Tibial artery (tissue), 4 donors: ENCODE results near the gene PPM1B.
A peak's percentile ranks its signal among the peaks of the same experiment; 100 is the strongest.

Source experiments
- DNase-seq, 2 donors: peaks; one replicate each; pipeline ENCODE4 v3.0.0-alpha.2; 2019
- H3K27ac ChIP-seq, 2 donors: fragments of 200-600 bp; sonication (generic) in 1 of 2; 1 replicate in 1 of 2; 2 replicates in 1 of 2; pipeline ENCODE4 v1.5.1; 2018 to 2019; ENCODE audit warnings: mild to moderate bottlenecking in 1 of 2
- H3K27me3 ChIP-seq, 2 donors: fragments of 200-600 bp; sonication (generic) in 1 of 2; one replicate each; pipeline versions ENCODE4 v1.5.1 to v1.6.0; 2016 to 2019
- H3K36me3 ChIP-seq, 3 donors: fragments of 200-600 bp; sonication (generic) in 2 of 3; one replicate each; pipeline ENCODE4 v1.5.1; 2016 to 2019; ENCODE audit warnings: mild to moderate bottlenecking in 2 of 3
- H3K4me1 ChIP-seq, 4 donors: fragments of 200-600 bp; sonication (generic) in 2 of 4; 1 replicate in 3 of 4; 2 replicates in 1 of 4; pipeline ENCODE4 v1.5.1; 2016 to 2019
- H3K4me3 ChIP-seq, 2 donors: fragments of 200-600 bp; sonication (generic) in 1 of 2; 1 replicate in 1 of 2; 2 replicates in 1 of 2; pipeline ENCODE4 v1.5.1; 2018 to 2019; ENCODE audit warnings: mild to moderate bottlenecking in 2 of 2
- H3K9me3 ChIP-seq, 3 donors: fragments of 200-600 bp; sonication (generic) in 1 of 3; one replicate each; pipeline ENCODE4 v1.5.1; 2016 to 2019
- CTCF ChIP-seq, 2 experiments: fragments of 200-600 bp in 1 of 2; fragments of 450-650 bp in 1 of 2; IDR thresholded peaks; one replicate each; pipeline ENCODE4 v1.5.1; 2017 to 2019; ENCODE audit warnings: antibody characterized with exemption in 2 of 2, mild to moderate bottlenecking in 1 of 2, moderate library complexity in 1 of 2
- intact Hi-C: fragments of 100-400 bp; cut with DNase I; formaldehyde crosslinking; loops from one replicate; pipeline ENCODE4 v1.15.0; 2023; ENCODE audit warnings: low total_unique reads

PPM1B gene

GRCh38 chr2:44168681-44169154 is at the start of gene PPM1B:
PPM1B (plus strand) TSS chr2:44168875; CDS start chr2:44201200, 32,325 bp downstream.
- Histone ChIP-seq H3K4me3 (peak within 1 kb of the TSS; percentile 68 to 98), H3K9me3 (no peaks in the 10 kb centered on the region), H3K27ac (peak within 1 kb of the TSS; percentile 95 to 99), H3K36me3 (no peaks in the 10 kb centered on the region), H3K27me3 (no peaks in the 10 kb centered on the region), H3K4me1 (peaks cover 0 to 35% (median 9%) of the 10 kb centered on the region in 4 donors)
- peak in 1 of 2 donors; percentile 99 for DNase-seq
- intact Hi-C loops, result loop anchor here (2.0 to 10.0 kb wide), 2 partner anchors 84 to 98 kb away; no protein-coding TSS in a partner anchor
- TF ChIP-seq CTCF (IDR thresholded peaks at IDR 0.05), result no peak

- TF ChIP-seq CTCF (IDR thresholded peaks at IDR 0.05), result no peak
- DNase-seq, result no peak
- H3K36me3 ChIP-seq, result no peaks in the 10 kb centered on the region
- no peaks in the 10 kb centered on the region for H3K27me3 ChIP-seq
- no peaks in the 10 kb centered on the region for H3K9me3 ChIP-seq
- H3K4me1 ChIP-seq, result no peaks in the 10 kb centered on the region
- H3K27ac ChIP-seq, result no peak overlapping the region
- intact Hi-C loops, result no loop called here
- H3K4me3 ChIP-seq, result no peak overlapping the region
Measured at GRCh38 chr2:44119878-44120277, 48.8 kb upstream of the PPM1B start.

GRCh38 chr2:44120428-44120827 is 48.2 kb upstream of the PPM1B start:
- Histone ChIP-seq H3K9me3 (no peaks in the 10 kb centered on the region), H3K4me1 (no peaks in the 10 kb centered on the region), H3K27ac (no peak overlapping the region), H3K27me3 (no peaks in the 10 kb centered on the region), H3K4me3 (no peak overlapping the region), H3K36me3 (no peaks in the 10 kb centered on the region)
- DNase-seq, result no peak
- TF ChIP-seq CTCF (IDR thresholded peaks at IDR 0.05), result no peak
- intact Hi-C loops, result no loop called here

- no peak for DNase-seq
- Histone ChIP-seq H3K4me3 (no peak overlapping the region), H3K36me3 (no peaks in the 10 kb centered on the region), H3K4me1 (peaks cover 0 to 10% (median 4%) of the 10 kb centered on the region in 4 donors), H3K27ac (no peak overlapping the region), H3K9me3 (no peaks in the 10 kb centered on the region), H3K27me3 (no peaks in the 10 kb centered on the region)
- TF ChIP-seq CTCF (IDR thresholded peaks at IDR 0.05), result no peak
- intact Hi-C loops, result no loop called here
Measured at GRCh38 chr2:44121899-44122298, 46.8 kb upstream of the PPM1B start.

- Histone ChIP-seq H3K4me1 (peaks cover 0 to 10% (median 4%) of the 10 kb centered on the region in 4 donors), H3K27ac (no peak overlapping the region), H3K4me3 (no peak overlapping the region), H3K27me3 (no peaks in the 10 kb centered on the region), H3K9me3 (no peaks in the 10 kb centered on the region), H3K36me3 (no peaks in the 10 kb centered on the region)
- TF ChIP-seq CTCF (IDR thresholded peaks at IDR 0.05), result no peak
- no peak for DNase-seq
- intact Hi-C loops, result no loop called here
Measured at GRCh38 chr2:44124500-44124899, 44.2 kb upstream of the PPM1B start.
